GM06990 (cell line): ENCODE results near the gene CSNK1D.
"Not testable (repeated sequence)": the region's sequence is repeated elsewhere in the genome, so short reads cannot be mapped to it uniquely, and the experiment has no call there.

ENCODE experiments used
- DNase-seq: peaks from one replicate; pipeline ENCODE4 v3.0.0-alpha.2; 2011; ENCODE audit not compliant: insufficient read length; ENCODE audit errors: extremely low read depth
- H3K27me3 ChIP-seq: replicated peaks from 2 replicates; pipeline ENCODE4 v1.6.0; 2011; ENCODE audit warnings: low read length; ENCODE audit not compliant: control insufficient read depth, insufficient read depth
- H3K36me3 ChIP-seq: 2 replicates; pipeline ENCODE4 v1.5.1; 2011; ENCODE audit warnings: low read length; ENCODE audit not compliant: control insufficient read depth, insufficient read depth
- H3K4me3 ChIP-seq: replicated peaks from 2 replicates; pipeline ENCODE4 v1.5.1; 2011; ENCODE audit warnings: low read depth, mild to moderate bottlenecking, control low read depth, low read length
- TF ChIP-seq, protein P1 (sequence below): IDR thresholded peaks from 2 replicates; pipeline ENCODE4 v1.5.1; 2011; ENCODE audit warnings: low read length, control low read depth, mild to moderate bottlenecking, inconsistent platforms; ENCODE audit not compliant: insufficient read depth, poor library complexity, severe bottlenecking

Gene CSNK1D

GRCh38 chr17:82193520-82194220, 79.8 kb downstream of the CSNK1D start:
- peaks cover 2% of the 10 kb centered on the region for H3K36me3 ChIP-seq
- H3K27me3 ChIP-seq, result no peaks in the 10 kb centered on the region
- no peak for DNase-seq
- no peak overlapping the region for H3K4me3 ChIP-seq
- TF ChIP-seq, protein P1, sequence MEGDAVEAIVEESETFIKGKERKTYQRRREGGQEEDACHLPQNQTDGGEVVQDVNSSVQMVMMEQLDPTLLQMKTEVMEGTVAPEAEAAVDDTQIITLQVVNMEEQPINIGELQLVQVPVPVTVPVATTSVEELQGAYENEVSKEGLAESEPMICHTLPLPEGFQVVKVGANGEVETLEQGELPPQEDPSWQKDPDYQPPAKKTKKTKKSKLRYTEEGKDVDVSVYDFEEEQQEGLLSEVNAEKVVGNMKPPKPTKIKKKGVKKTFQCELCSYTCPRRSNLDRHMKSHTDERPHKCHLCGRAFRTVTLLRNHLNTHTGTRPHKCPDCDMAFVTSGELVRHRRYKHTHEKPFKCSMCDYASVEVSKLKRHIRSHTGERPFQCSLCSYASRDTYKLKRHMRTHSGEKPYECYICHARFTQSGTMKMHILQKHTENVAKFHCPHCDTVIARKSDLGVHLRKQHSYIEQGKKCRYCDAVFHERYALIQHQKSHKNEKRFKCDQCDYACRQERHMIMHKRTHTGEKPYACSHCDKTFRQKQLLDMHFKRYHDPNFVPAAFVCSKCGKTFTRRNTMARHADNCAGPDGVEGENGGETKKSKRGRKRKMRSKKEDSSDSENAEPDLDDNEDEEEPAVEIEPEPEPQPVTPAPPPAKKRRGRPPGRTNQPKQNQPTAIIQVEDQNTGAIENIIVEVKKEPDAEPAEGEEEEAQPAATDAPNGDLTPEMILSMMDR, result no peak

- not testable (repeated sequence) for H3K36me3 ChIP-seq, H3K27me3 ChIP-seq, DNase-seq, H3K4me3 ChIP-seq
These were observed 80.5 kb downstream of the CSNK1D start for GRCh38 chr17:82193050-82193449.
